ENCODE data around the gene PDZD4. TPM values are rescaled to one million over a fixed set of nuclear protein-coding genes. Genes with fewer than 3 reads are reported as not detected.

Gene PDZD4
- total RNA-seq, 5 donors from 2014 or later (not counting 1 experiment from before 2014, with no cell fraction given) = 3.7 to 51.3 (median 9.0) TPM

DNA sequence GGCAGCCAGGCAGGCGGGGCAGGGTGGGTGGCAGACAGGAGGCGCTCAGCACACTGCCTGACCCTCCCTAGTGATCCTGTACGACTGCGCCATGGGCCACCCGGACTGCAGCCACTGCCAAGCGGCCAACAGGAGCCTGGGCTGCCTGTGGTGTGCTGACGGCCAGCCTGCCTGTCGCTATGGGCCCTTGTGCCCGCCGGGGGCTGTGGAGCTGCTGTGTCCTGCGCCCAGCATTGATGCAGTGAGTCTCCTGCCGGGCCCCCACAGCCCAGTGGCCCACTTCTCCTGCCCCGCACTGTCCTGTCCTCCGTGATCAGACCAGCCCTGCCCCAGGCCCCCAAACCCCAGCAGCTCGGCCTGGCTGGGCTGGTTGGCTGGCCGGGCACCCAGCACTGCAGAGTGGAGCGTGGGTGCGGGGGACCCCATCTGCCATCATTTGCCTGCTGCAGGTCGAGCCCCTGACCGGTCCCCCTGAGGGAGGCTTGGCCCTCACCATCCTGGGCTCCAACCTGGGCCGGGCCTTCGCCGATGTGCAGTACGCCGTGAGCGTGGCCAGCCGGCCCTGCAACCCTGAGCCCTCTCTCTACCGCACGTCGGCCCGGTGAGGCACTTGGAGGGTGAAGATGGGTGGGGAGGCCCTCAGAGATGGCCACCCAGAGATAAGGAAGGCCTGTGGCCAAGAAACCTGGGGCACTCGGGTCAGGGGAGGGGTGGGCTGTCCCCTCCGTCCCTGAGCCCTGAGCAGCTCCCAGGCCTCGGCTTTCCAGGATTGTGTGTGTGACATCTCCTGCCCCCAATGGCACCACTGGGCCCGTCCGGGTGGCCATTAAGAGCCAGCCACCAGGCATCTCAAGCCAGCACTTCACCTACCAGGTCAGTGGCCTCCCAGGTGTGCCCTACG, 58.7 kb downstream of the PDZD4 start:
- no peaks in the 10 kb centered on the region for H3K27me3 ChIP-seq (replicated peaks in 1 of 2; ENCODE audit: control insufficient read depth in 2 of 2, extremely low read depth in 1 of 2, insufficient read depth in 2 of 2, low read length in 1 of 2)
- H3K9me3 ChIP-seq = no peaks in the 10 kb centered on the region
- DNase-seq = peak in 1 of 35 experiments; percentile 1
- H3K27ac ChIP-seq (ENCODE audit: low read length) = no peak overlapping the region
- H3K27me3 Mint-ChIP-seq = no peaks in the 10 kb centered on the region
- no peaks in the 10 kb centered on the region for H3K36me3 ChIP-seq (ENCODE audit: control insufficient read depth in 2 of 2, extremely low read depth in 1 of 2, insufficient read depth in 1 of 2, low read length in 1 of 2)
- H3K4me1 Mint-ChIP-seq = peaks cover 1 to 4% (median 2%) of the 10 kb centered on the region in 3 donors
- no peak for ATAC-seq (replicated peaks in 1 of 4)
- ChIA-PET POLR2A (no interaction called here), CTCF (interaction anchor here in 1 of 2 donors (0.7 kb wide), 1 partner anchor 139 kb away, joined by 7 read pairs; no protein-coding TSS in a partner anchor)
- H3K4me3 Mint-ChIP-seq = no peak overlapping the region
- WGBS (ENCODE audit: insufficient coverage) = 92% methylated on average over 11 of the region's 37 CpGs
- H3K36me3 Mint-ChIP-seq = no peaks in the 10 kb centered on the region
- H3K4me1 ChIP-seq (ENCODE audit: control insufficient read depth in 1 of 2, extremely low read depth in 1 of 2, insufficient read depth in 2 of 2, low read length in 2 of 2) = peaks cover 0 to 9% of the 10 kb centered on the region in 2 experiments
- no peak overlapping the region for H3K4me3 ChIP-seq (ENCODE audit: control insufficient read depth in 1 of 2, extremely low read depth in 1 of 2, low read length in 1 of 2)
- H3K27ac Mint-ChIP-seq = no peak overlapping the region
- no peaks in the 10 kb centered on the region for H3K9me3 Mint-ChIP-seq

GRCh38 chrX:153770601-153771414, 59.5 kb downstream of the PDZD4 start:
- no peaks in the 10 kb centered on the region for H3K36me3 Mint-ChIP-seq
- ATAC-seq (replicated peaks in 1 of 4) (no peak), DNase-seq (no peak)
- no peak overlapping the region for H3K4me3 Mint-ChIP-seq
- Histone ChIP-seq H3K27ac (ENCODE audit: low read length) (no peak overlapping the region), H3K27me3 (replicated peaks in 1 of 2; ENCODE audit: control insufficient read depth in 2 of 2, extremely low read depth in 1 of 2, insufficient read depth in 2 of 2, low read length in 1 of 2) (no peaks in the 10 kb centered on the region), H3K9me3 (no peaks in the 10 kb centered on the region), H3K4me1 (ENCODE audit: control insufficient read depth in 1 of 2, extremely low read depth in 1 of 2, insufficient read depth in 2 of 2, low read length in 2 of 2) (peaks cover 0 to 12% of the 10 kb centered on the region in 2 experiments), H3K36me3 (ENCODE audit: control insufficient read depth in 2 of 2, extremely low read depth in 1 of 2, insufficient read depth in 1 of 2, low read length in 1 of 2) (no peaks in the 10 kb centered on the region), H3K4me3 (ENCODE audit: control insufficient read depth in 1 of 2, extremely low read depth in 1 of 2, low read length in 1 of 2) (no peak overlapping the region)
- H3K27me3 Mint-ChIP-seq = no peaks in the 10 kb centered on the region
- POLR2A ChIA-PET = no interaction called here
- no peak overlapping the region for H3K27ac Mint-ChIP-seq
- H3K9me3 Mint-ChIP-seq = no peaks in the 10 kb centered on the region
- CTCF ChIA-PET = no interaction called here
- WGBS (ENCODE audit: insufficient coverage) = 92% methylated on average over 5 of the region's 18 CpGs
- H3K4me1 Mint-ChIP-seq = peaks cover 4 to 8% (median 7%) of the 10 kb centered on the region in 3 donors

- H3K4me3 ChIP-seq (ENCODE audit: control insufficient read depth in 1 of 2, extremely low read depth in 1 of 2, low read length in 1 of 2) = no peak overlapping the region
- Mint-ChIP-seq H3K9me3 (no peaks in the 10 kb centered on the region), H3K27me3 (no peaks in the 10 kb centered on the region), H3K36me3 (no peaks in the 10 kb centered on the region), H3K4me3 (no peak overlapping the region), H3K27ac (no peak overlapping the region), H3K4me1 (peaks cover 4 to 8% (median 7%) of the 10 kb centered on the region in 3 donors)
- 90% methylated on average over 7 of the region's 25 CpGs for WGBS (ENCODE audit: insufficient coverage)
- no peak overlapping the region for H3K27ac ChIP-seq (ENCODE audit: low read length)
- ChIA-PET POLR2A (no interaction called here), CTCF (no interaction called here)
- no peaks in the 10 kb centered on the region for H3K9me3 ChIP-seq
- H3K27me3 ChIP-seq (replicated peaks in 1 of 2; ENCODE audit: control insufficient read depth in 2 of 2, extremely low read depth in 1 of 2, insufficient read depth in 2 of 2, low read length in 1 of 2) = no peaks in the 10 kb centered on the region
- H3K36me3 ChIP-seq (ENCODE audit: control insufficient read depth in 2 of 2, extremely low read depth in 1 of 2, insufficient read depth in 1 of 2, low read length in 1 of 2) = no peaks in the 10 kb centered on the region
- no peak for ATAC-seq (replicated peaks in 1 of 4)
- H3K4me1 ChIP-seq (ENCODE audit: control insufficient read depth in 1 of 2, extremely low read depth in 1 of 2, insufficient read depth in 2 of 2, low read length in 2 of 2) = peaks cover 0 to 12% of the 10 kb centered on the region in 2 experiments
- peak in 1 of 35 experiments; percentile 1 for DNase-seq
Measured at GRCh38 chrX:153769865-153770600, 60.3 kb downstream of the PDZD4 start.

GRCh38 chrX:153769158-153769864, 61.0 kb downstream of the PDZD4 start:
- 93% methylated on average over 8 of the region's 23 CpGs for WGBS (ENCODE audit: insufficient coverage)
- Histone ChIP-seq H3K4me3 (ENCODE audit: control insufficient read depth in 1 of 2, extremely low read depth in 1 of 2, low read length in 1 of 2) (no peak overlapping the region), H3K27me3 (replicated peaks in 1 of 2; ENCODE audit: control insufficient read depth in 2 of 2, extremely low read depth in 1 of 2, insufficient read depth in 2 of 2, low read length in 1 of 2) (no peaks in the 10 kb centered on the region), H3K4me1 (ENCODE audit: control insufficient read depth in 1 of 2, extremely low read depth in 1 of 2, insufficient read depth in 2 of 2, low read length in 2 of 2) (peaks cover 0 to 12% of the 10 kb centered on the region in 2 experiments), H3K9me3 (no peaks in the 10 kb centered on the region), H3K36me3 (ENCODE audit: control insufficient read depth in 2 of 2, extremely low read depth in 1 of 2, insufficient read depth in 1 of 2, low read length in 1 of 2) (no peaks in the 10 kb centered on the region), H3K27ac (ENCODE audit: low read length) (no peak overlapping the region)
- H3K36me3 Mint-ChIP-seq = no peaks in the 10 kb centered on the region
- CTCF ChIA-PET = no interaction called here
- POLR2A ChIA-PET = no interaction called here
- H3K27ac Mint-ChIP-seq = no peak overlapping the region
- H3K4me3 Mint-ChIP-seq = no peak overlapping the region
- H3K4me1 Mint-ChIP-seq = peaks cover 4 to 8% (median 7%) of the 10 kb centered on the region in 3 donors
- ATAC-seq (replicated peaks in 1 of 4) = no peak
- H3K9me3 Mint-ChIP-seq = no peaks in the 10 kb centered on the region
- no peaks in the 10 kb centered on the region for H3K27me3 Mint-ChIP-seq
- peak in 1 of 35 experiments; percentile 2 for DNase-seq

GRCh38 chrX:153768311-153769157, 61.8 kb downstream of the PDZD4 start:
- no peak overlapping the region for H3K4me3 Mint-ChIP-seq
- Histone ChIP-seq H3K27me3 (replicated peaks in 1 of 2; ENCODE audit: control insufficient read depth in 2 of 2, extremely low read depth in 1 of 2, insufficient read depth in 2 of 2, low read length in 1 of 2) (no peaks in the 10 kb centered on the region), H3K36me3 (ENCODE audit: control insufficient read depth in 2 of 2, extremely low read depth in 1 of 2, insufficient read depth in 1 of 2, low read length in 1 of 2) (no peaks in the 10 kb centered on the region), H3K4me1 (ENCODE audit: control insufficient read depth in 1 of 2, extremely low read depth in 1 of 2, insufficient read depth in 2 of 2, low read length in 2 of 2) (peaks cover 0 to 18% of the 10 kb centered on the region in 2 experiments), H3K27ac (ENCODE audit: low read length) (no peak overlapping the region), H3K9me3 (no peaks in the 10 kb centered on the region), H3K4me3 (ENCODE audit: control insufficient read depth in 1 of 2, extremely low read depth in 1 of 2, low read length in 1 of 2) (no peak overlapping the region)
- no peak for ATAC-seq (replicated peaks in 1 of 4)
- POLR2A ChIA-PET = no interaction called here
- H3K27me3 Mint-ChIP-seq = peaks cover 0 to 4% of the 10 kb centered on the region in 2 donors
- H3K36me3 Mint-ChIP-seq = no peaks in the 10 kb centered on the region
- no peak overlapping the region for H3K27ac Mint-ChIP-seq
- CTCF ChIA-PET = no interaction called here
- DNase-seq = peak in 1 of 35 experiments; percentile 2
- WGBS (ENCODE audit: insufficient coverage) = 94% methylated on average over 3 of the region's 22 CpGs
- no peaks in the 10 kb centered on the region for H3K9me3 Mint-ChIP-seq
- peaks cover 7 to 12% (median 11%) of the 10 kb centered on the region in 3 donors for H3K4me1 Mint-ChIP-seq
